Femur (tissue), 1 donor: Measurements from ENCODE around the gene POU2F2.

Source experiments
- DNase-seq: peaks from one replicate; pipeline ENCODE4 v3.0.0-alpha.2; 2017

POU2F2 gene

GRCh38 chr19:42098781-42099180 lies 33.5 kb downstream of the POU2F2 start:
- DNase-seq, result no peak

- no peak for DNase-seq
Observed at GRCh38 chr19:42097461-42097860, 34.8 kb downstream of the POU2F2 start.

- DNase-seq, result no peak
Observed at GRCh38 chr19:42096255-42096837, 35.9 kb downstream of the POU2F2 start.

GRCh38 chr19:42095814-42096230 lies 36.4 kb downstream of the POU2F2 start:
- no peak for DNase-seq

- DNase-seq, result no peak
Observed at GRCh38 chr19:42095142-42095813, 37.0 kb downstream of the POU2F2 start.

DNA sequence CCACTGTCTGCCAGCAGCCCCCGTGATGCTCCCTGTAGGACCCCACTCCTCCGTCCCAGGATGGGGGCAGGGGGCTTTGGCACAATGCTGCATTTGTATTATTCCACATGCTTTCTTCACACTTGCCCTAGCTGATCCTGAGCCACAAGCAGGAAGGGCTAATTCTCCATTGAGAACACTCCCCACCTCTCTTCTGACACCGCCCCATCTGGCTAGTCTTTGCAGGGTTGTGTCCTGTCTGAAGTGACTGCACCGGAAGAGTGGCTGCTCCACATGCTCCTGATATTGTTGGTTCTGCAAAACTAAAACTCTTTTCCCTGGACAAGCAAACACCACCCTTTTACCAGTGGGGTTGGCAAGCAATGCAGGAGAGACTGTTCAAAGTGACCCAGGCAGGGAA lies 38.3 kb downstream of the POU2F2 start:
- DNase-seq, result no peak

DNA sequence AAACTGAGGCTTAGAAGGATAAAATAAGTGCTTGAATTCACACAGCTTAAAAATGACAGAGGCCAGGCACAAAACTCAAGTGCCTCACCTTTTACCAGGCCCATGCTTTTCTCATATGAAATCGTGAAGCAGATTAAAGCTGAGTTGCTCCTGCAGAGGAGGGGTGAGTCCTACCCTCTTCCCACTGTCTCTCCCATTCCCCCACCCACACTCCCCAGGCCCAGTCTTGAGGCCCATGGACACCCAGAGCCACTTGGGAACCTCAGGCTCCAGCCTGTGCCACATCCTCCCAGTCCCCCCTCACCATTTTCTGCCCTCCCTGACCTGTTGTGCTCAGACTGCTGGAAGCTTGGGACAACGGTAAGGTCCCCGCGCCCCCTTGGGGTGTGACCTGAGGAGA lies 38.7 kb downstream of the POU2F2 start:
- DNase-seq, result no peak

- no peak for DNase-seq
Observed at GRCh38 chr19:42092350-42092749, 39.9 kb downstream of the POU2F2 start.

DNA sequence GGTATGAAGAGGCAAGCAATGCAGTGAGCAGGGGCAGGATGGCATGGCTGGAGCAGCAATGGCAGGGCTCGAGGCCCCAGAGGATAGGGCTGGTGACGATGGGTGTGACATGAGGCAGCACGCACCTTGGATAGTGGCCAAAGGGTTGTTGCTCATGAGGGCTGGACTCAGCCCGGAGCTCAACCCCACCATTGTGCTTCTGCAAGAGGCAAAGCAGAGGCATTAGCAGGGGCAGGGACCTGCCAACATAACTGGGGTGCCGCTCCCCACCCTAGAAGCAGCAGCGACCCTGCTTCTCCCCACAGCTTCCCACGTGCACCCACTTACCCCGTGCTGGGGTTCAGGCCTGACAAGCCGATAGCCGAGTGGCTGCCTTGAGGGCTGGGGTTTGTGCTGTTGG lies 40.5 kb downstream of the POU2F2 start:
- no peak for DNase-seq

DNA sequence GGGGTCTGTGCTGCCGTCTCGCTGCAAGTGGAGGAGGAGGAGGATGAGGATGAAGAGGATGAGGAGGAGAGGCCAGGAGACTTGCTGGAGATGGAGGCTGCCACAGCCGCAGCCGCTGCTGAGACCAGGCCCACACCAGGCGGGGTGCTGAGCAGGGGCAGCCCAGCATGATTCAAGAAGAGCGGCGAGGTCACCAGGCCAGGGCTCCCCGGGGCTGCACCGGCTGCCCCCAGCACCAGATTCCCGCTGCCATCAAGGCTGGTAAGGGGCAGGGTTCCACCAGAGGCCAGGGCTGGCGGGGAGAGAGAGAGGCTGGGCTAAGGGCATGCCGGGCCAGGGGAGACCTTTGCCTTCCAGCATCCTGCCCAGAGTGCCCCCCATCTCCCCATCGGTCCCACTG lies 40.9 kb downstream of the POU2F2 start:
- no peak for DNase-seq

DNA sequence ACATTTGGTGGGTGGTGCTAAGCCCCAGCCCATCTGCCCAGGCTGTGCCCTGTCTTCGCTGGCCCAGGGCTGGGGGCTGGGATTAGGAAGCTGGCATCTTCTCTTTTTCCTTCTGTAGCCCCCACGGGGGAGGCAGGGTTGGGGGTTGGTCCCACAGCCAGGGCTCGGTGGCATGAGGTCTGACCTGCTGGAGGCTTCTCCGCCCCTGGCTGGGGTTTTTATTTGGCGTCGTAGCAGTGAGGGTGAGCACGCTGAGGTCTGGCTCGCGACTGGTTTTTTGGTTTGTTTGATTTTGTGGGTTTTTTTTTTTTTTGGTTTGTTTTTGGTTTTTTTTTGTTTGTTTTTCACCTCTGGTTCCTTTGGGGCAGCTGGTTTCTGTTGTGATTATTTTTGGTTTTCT lies 41.6 kb downstream of the POU2F2 start:
- no peak for DNase-seq

DNA sequence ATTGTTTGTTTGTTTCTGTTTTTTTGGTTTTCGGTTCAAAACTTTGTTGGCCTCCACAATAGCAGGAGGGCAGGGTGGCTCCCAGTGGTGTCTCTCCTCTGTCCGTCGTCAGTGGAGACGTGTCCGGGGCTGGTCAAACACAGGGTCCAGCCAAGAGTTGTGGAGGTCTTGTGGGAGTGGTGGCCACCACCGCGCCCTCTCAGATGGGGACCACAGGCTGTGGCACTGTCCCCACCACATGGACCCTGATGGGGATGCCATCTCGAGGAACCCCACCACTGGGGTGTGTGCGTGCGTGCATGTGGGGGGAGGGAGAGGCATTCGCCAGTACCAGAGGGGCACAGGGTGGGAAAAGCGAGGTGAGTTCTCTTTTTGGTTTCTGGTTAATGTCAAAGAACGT lies 42.5 kb downstream of the POU2F2 start:
- no peak for DNase-seq

GRCh38 chr19:42089191-42089750 lies 43.0 kb downstream of the POU2F2 start:
- DNase-seq, result no peak

- no peak for DNase-seq
Observed at GRCh38 chr19:42088471-42089190, 43.6 kb downstream of the POU2F2 start.

DNA sequence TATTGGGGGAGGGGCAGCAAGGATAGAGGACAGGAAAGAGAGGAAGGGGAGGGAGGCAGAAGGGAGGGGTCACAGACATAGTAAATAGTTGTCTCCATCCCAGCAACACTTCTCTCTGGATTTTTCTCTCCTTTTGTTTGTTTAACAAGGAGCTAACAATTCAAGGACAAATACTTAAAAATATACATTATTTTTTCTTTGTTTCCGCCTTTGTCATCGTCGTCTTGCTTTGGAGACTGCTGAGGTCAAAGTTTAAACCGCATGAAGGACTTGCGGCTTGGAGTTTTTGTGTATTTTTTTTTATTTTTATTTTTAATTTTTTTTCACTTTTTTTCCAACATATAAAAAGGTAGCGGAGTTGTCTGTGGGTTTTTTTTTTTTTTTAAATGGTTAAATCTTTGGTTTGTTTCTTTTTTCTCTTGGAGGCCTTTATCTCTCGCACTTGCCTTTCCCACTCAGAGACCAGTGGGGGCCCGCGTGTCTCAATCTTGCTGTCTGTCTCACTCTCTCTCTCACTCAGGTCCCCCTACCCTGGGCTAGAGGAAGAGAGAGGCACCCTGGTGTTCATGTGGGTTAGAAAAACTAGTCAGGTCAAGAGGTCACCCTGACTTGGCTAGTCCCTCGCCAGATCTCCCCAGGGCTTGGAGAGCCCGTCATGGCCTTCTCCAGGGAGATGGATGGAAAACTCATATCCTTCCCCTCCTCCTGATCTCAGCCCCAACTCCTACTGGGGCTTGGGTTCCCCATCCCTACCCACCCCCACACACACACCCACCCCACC lies 45.3 kb downstream of the POU2F2 start:
- no peak for DNase-seq

DNA sequence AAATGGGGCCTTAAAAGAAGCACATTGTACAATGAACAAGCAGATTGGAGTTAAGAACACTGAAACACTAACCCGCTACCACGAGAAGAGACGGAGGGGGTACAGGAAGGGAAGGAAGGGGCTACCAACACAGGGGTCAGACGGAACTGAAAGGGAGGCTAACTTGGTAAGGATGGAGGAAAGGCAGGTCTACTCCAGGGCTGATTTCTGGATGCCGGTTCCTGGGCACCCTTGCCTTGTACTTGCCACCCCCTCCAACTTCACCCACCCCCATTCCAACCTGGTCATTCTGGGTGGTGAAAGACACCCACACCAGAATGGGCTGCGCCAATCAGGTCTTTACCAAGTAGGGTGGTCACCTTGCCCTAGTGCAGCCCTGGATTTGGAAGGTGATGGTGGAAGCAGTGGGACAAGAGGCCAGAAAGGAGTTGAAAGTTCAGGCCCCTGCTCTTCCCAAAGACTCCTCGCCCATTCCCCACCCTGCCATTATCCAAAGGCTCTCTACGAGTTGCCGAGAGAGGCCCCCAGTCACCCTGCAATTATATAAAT lies 46.0 kb downstream of the POU2F2 start:
- DNase-seq, result no peak

- DNase-seq, result no peak
Observed at GRCh38 chr19:42083537-42083936, 48.7 kb downstream of the POU2F2 start.

DNA sequence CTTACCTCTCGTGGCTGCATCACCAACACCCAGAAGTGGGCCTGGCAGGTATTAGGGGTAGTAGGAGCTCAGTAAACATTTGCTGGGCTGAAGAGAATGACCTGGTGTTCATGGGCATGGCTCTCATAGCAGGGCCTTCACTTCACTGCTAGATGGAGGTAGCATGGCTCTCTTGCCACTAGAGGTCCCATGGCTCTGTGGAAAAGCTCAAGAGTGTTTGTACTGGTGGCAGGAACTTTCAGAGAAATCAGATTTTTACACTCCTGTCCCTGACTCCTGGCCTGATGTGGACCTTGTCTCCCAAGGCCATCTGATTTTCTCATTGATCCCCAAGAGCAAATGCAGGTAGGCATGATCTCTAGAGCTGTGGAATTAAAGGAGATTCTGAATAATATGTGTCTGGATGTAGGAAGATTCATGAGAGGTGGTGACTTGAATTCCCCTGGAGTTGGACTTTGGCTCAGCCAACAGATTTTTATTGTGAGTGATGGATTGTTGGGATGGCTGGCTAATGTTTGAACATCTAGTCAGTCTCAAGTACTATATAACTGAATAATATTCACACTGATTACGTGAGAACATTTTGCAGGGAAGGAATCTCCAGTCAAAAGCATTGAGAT lies 50.6 kb downstream of the POU2F2 start:
- no peak for DNase-seq

GRCh38 chr19:42080764-42081375 lies 51.4 kb downstream of the POU2F2 start:
- no peak for DNase-seq

GRCh38 chr19:42079886-42080763 lies 52.1 kb downstream of the POU2F2 start:
- no peak for DNase-seq

GRCh38 chr19:42079276-42079669 lies 53.0 kb downstream of the POU2F2 start:
- DNase-seq, result no peak
